HG03135 (cell line): ENCODE results near the gene SYNE2.

Source experiments
- ATAC-seq: cut with Tn5 transposase; IDR thresholded peaks from one replicate; pipeline ENCODE4 v1.9.1; 2021; ENCODE audit warnings: mild to moderate bottlenecking, moderate library complexity; ENCODE audit not compliant: unreplicated experiment

Gene SYNE2

GRCh38 chr14:63874223-63874622 lies 21.4 kb downstream of the SYNE2 start:
- no peak for ATAC-seq

GRCh38 chr14:63875311-63875710 lies 22.5 kb downstream of the SYNE2 start:
- no peak for ATAC-seq

DNA sequence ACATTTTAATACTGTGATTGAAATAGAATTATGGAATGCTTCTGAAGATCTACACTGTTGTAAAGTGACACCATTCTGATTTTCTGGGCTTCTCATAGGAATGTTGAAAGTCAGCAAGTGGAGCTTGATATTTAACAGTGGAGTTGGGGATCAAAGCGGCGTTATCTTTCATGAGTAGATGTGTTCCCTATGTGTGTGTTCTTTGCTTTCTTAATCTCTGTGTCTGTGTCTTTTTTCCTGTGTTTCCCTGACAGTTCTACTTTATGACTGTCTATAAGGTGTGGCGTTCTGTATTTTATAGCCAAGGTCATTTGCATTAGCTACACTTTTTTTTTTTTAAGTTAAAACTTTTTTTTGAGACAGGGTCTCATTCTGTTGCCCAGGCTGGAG lies 24.7 kb downstream of the SYNE2 start:
- ATAC-seq, result no peak

- no peak for ATAC-seq
Measured at GRCh38 chr14:63878052-63878451, 25.2 kb downstream of the SYNE2 start.

- ATAC-seq, result no peak
Measured at GRCh38 chr14:63878792-63879191, 26.0 kb downstream of the SYNE2 start.

DNA sequence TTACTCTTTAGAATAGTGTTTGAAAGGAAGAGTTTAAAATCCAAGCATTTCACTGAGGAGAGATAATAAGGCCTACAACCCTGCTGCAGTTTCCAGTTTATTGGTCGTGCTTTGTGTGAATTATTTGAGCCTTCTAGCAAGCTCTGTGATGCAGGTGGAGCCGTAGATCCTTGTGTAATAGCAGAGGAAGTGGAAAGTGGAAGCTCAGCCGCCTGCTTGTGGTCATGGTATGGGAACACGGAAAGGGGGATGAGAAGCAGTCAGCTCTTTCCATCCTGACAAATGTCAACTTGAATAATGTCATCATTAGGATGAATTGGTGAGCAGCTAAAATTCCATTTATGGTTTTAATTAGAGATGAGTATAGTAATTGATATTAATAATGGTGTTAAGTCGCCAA lies 29.1 kb downstream of the SYNE2 start:
- ATAC-seq, result no peak

DNA sequence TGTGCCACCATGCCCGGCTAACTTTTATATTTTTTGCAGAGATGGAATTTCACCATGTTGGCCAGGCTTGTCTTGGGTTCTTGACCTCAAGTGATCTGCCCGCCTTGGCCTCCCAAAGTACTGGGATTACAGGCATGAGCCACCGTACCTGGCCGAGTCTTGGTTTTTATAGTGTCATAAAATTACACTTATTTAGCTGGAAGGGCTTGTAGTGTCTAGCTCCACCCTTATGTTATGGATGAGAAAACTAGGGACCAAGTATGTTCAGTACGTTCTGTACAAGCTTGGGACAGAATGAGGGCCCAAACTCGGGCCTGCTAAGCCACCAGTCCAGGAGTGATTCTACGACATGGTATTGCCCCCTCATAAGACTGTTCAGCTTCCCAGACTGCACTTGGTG lies 35.1 kb downstream of the SYNE2 start:
- ATAC-seq, result no peak

DNA sequence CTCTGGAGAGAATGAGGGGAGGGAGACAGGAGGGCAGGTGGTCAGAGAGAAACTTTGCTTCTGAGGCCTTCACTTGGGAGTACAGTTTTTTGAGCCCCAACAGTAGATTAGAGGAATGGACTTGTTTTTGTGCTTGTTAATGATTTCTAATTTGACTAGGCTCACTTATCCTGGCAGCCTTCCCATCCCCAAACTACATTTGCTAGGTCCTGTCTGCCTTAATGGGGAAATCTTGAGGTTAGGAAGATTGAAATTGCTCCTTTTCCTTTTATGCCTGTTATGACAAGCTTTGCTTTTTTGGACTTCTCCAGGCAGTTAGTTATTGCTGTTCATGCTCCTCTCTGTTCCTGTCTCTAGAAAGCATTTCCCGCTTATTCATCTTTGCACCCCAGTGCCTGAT lies 37.7 kb downstream of the SYNE2 start:
- no peak for ATAC-seq

- no peak for ATAC-seq
Measured at GRCh38 chr14:63891148-63891975, 38.6 kb downstream of the SYNE2 start.

DNA sequence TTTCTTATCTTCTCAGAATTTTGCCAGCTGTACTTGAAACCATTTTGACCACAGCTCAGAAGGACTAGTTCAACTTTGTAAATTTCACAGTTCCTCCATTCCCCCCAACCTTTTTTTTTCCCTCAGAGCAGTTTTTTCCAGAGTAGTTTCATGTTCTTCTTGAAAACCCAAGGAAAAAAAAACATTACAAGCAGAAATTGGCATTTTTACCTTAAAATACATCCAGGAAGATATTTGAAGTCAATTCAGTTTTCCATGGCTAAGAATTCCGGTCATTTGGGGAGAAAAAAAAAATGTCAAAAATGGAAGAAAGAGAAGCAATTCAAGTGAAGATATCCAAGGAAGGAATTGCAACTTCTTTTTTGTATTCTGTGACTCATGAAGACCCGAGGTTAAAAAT lies 39.5 kb downstream of the SYNE2 start:
- ATAC-seq, result no peak

DNA sequence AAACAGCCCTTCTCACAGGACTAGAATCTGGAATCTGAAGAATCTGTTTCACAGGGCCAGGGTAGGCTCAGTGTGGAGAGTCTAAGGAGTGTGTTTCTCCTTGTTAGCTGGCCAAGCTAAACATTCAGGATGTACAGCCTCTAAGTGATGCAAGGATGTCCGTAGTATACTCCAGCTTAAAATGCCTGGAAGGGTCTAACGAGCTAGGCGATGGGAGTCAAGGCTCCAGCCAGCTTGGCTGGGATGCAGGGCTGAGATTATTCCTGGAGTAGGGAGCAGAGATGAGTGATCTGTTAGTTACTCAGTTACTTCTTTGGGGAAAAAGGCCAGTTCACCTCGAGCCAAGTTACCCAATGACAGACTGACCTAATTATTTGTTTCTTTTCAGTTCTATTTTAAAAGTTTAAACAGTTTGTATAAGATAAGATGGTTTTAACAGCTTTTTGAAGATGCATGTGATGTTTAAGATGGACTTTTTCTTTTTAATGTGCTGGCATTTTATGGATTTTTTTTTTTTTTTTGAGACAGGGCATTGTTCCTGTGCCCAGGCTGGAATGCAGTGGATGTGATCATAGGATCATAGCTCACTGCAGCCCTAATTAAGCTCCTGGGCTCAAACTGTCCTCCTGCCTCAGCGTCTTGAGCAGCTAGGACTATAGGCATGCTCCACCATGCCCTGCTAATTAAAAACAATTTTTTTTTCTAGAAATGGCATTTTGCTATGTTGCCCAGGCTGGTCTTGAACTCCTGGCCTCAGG lies 41.1 kb downstream of the SYNE2 start:
- ATAC-seq, result no peak

- no peak for ATAC-seq
Measured at GRCh38 chr14:63895510-63895909, 42.7 kb downstream of the SYNE2 start.

DNA sequence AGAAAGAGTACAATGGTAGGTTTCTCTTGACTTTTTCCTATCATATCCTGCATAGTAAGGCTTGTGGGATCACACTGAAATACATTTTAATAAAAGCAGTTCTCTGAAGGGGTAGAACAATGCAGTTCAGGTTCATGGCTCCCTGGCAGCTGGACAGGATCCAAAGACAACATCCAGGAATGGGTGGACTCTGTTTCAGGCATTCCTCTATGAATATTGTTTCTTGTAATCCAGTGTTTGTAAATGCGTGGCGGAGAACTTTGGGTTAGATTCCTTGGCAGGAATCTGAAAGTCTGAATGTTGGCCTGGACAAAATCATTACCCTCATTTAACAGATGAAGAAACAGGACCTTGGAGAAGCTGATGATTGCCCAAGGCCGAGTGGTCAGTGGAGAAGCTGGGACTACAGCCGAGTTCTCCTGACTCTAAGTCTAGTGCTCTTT lies 43.5 kb downstream of the SYNE2 start:
- ATAC-seq, result no peak

- ATAC-seq, result no peak
Measured at GRCh38 chr14:63897721-63898163, 44.9 kb downstream of the SYNE2 start.

GRCh38 chr14:63899953-63900352 lies 47.1 kb downstream of the SYNE2 start:
- no peak for ATAC-seq

DNA sequence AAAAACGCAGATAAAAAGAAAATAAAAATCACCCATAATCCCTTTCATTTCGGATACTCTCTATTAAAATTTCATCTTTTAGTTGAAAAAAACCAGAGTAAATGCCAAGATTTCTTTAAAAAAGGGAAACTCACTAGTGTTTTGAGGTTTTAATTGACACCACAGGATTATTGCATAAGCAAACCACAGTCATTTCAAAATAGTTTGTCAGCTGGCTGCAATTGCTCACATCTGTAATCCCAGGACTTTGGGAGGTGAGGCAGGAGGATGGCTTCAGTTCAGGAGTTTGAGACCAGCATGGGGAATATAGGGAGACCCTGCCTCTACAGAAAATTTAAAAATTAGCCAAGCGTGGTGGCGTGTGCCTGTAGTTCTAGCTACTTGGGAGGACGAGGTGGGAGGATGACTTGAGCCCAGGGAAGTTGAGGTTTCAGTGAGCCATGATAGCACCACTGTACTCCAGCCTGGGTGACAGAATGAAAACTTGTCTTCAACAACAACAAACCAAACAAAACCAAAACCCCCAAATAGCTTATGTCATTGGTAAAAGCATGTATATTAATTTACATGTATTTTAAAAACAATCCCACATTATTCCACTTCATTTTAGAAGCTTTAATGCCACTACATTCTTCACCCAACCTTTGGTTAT lies 48.8 kb downstream of the SYNE2 start:
- ATAC-seq, result no peak

- ATAC-seq, result no peak
Measured at GRCh38 chr14:63902375-63902976, 49.7 kb downstream of the SYNE2 start.

DNA sequence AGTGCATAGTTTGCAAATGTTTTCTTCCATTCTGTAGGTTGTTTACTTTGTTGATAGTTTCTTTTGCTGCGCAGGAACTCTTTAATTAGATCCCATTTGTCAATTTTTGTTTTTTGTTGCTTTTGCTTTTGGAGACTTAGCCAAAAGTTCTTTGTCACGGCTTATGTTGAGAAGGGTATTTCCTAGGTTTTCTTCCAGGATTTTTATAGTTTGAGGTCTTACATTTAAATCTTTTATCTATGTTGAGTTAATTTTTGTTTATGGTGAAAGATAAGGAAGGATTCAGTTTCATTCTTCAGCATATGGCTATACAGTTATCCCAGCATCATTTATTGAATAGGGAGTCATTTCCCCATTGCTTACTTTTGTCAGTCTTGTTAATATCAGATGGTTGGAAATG lies 51.9 kb downstream of the SYNE2 start:
- ATAC-seq, result no peak

DNA sequence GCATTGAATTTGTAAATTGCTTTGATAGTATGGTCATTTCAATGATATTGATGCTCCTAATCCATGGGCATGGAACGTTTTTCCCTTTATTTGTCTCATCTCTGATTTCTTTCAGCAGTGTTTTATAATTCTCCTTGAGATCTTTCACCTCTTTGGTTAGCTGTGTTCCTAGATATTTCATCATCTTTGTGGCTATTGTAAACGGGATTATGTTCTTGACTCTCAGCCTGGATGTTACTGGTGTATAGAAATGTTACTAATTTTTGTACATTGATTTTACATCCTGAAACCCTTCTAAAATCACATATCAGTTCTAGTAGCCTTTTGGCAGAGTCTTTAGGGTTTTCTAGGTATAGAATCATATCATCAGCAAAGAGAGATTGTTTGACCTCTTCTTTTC lies 52.6 kb downstream of the SYNE2 start:
- ATAC-seq, result no peak

DNA sequence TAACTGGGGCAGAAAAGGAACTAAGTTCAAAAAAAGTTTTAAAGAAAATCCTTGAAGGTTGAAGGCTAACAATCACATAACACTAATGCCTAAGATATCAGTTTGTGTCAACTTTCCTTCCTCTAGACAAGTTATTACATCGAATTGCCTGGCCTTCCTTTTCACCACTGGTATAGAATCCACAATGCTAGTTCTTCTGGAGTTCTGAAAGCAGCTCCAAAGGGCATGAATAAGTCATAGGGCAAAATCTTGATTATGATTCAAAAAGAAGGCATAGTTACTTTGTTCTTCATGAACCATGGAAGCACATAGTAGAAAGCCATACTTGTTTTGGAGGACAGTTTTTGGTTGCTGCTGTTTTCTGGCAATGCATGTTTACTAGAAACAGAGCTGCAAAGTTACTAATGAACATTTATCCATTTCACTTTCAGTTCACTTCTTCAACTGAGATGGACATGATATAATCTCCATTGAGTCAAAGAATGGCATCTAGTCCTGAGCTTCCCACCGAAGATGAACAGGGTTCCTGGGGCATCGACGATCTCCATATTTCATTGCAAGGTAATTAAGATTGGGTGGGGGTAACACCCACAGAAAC lies 56.0 kb downstream of the SYNE2 start:
- ATAC-seq, result no peak

GRCh38 chr14:63909984-63910383 lies 57.2 kb downstream of the SYNE2 start:
- no peak for ATAC-seq
